Left ventricle myocardium superior (tissue), 1 donor: ENCODE data around the gene KIF3B. TPM values are rescaled to one million over a fixed set of nuclear protein-coding genes. Genes with fewer than 3 reads are reported as not detected.
"Not testable (repeated sequence)": the region's sequence is repeated elsewhere in the genome, so short reads cannot be mapped to it uniquely, and the experiment has no call there.

Experiments used
- ATAC-seq: fragments of 200-7000 bp; cut with Tn5 transposase; one replicate; pipeline ENCODE4 v1.9.1; 2020; ENCODE audit warnings: mild to moderate bottlenecking, moderate library complexity
- DNase-seq: peaks from one replicate; pipeline ENCODE4 v3.0.0-alpha.2; 2020
- intact Hi-C: fragments of 100-400 bp; cut with micrococcal nuclease; formaldehyde crosslinking; loops from one replicate; pipeline ENCODE4 v1.11.0; 2022
- total RNA-seq: library from RNA; stranded (reverse); fragmentation: NEBNext Ultra II Directional; extraction: Animal tissue kit (Norgen Biotek cat#: 25700); gene quantifications from one replicate; pipeline ENCODE4 v1.2.1, GENCODE V29; 2021
- donor health status: DM: no; HTN: yes; CAD: no; lungs with severe emphysema.

The KIF3B gene
- total RNA-seq, 1 donor from 2014 or later, result 9.1 TPM

GRCh38 chr20:32366380-32366779, 88.9 kb downstream of the KIF3B start:
- DNase-seq, result no peak
- intact Hi-C loops, result no loop called here
- ATAC-seq, result no peak

GRCh38 chr20:32368323-32368722, 90.9 kb downstream of the KIF3B start:
- ATAC-seq, result no peak
- DNase-seq, result no peak
- intact Hi-C loops, result no loop called here

GRCh38 chr20:32368925-32369324, 91.5 kb downstream of the KIF3B start:
- ATAC-seq (no peak), DNase-seq (no peak)
- intact Hi-C loops, result no loop called here

GRCh38 chr20:32370897-32371296, 93.4 kb downstream of the KIF3B start:
- DNase-seq (no peak), ATAC-seq (no peak)
- intact Hi-C loops, result no loop called here

GRCh38 chr20:32378461-32378860, 101.0 kb downstream of the KIF3B start:
- no peak for DNase-seq
- no peak for ATAC-seq
- intact Hi-C loops, result no loop called here

GRCh38 chr20:32380037-32380436, 102.6 kb downstream of the KIF3B start:
- intact Hi-C loops, ATAC-seq, DNase-seq: not testable (repeated sequence)

- DNase-seq (no peak), ATAC-seq (no peak)
- intact Hi-C loops, result no loop called here
Observed at GRCh38 chr20:32380745-32381144, 103.3 kb downstream of the KIF3B start.

GRCh38 chr20:32382102-32382950, 104.9 kb downstream of the KIF3B start:
- intact Hi-C loops, result no loop called here
- DNase-seq (no peak), ATAC-seq (no peak)

GRCh38 chr20:32383441-32383840, 106.0 kb downstream of the KIF3B start:
- DNase-seq, ATAC-seq, intact Hi-C loops: not testable (repeated sequence)

Other genes with a start within 250 kb of the KIF3B start
- 4.4 TPM for gene HCK, start 225.4 kb upstream of the KIF3B start, total RNA-seq
- gene TM9SF4, start 167.9 kb upstream of the KIF3B start, total RNA-seq, result 25.6 TPM
- 6.7 TPM for gene PLAGL2, start 69.9 kb upstream of the KIF3B start, total RNA-seq
- 24.1 TPM for gene POFUT1, start 69.8 kb upstream of the KIF3B start, total RNA-seq
- 25.7 TPM for gene ASXL1, start 80.7 kb downstream of the KIF3B start, total RNA-seq